Prostate gland (tissue), 2 donors: ENCODE data around the gene SRSF3. TPM values are rescaled to one million over a fixed set of nuclear protein-coding genes. Genes with fewer than 3 reads are reported as not detected.

Experiments
- DNase-seq: peaks from one replicate; pipeline ENCODE4 v3.0.0-alpha.2; 2019; ENCODE audit warnings: low spot score
- H3K27ac ChIP-seq, 2 donors: fragments of 200-600 bp; sonication (generic); 2 replicates each; pipeline ENCODE4 v1.5.1; 2017 to 2019
- H3K27me3 ChIP-seq: fragments of 200-600 bp; sonication (generic); replicated peaks from 2 replicates; pipeline ENCODE4 v1.5.1; 2019; ENCODE audit not compliant: insufficient read depth
- H3K36me3 ChIP-seq, 2 donors: fragments of 200-600 bp; sonication (generic); 1 replicate in 1 of 2; 2 replicates in 1 of 2; pipeline versions ENCODE4 v1.5.1 to v1.8.1; 2017 to 2019
- H3K4me1 ChIP-seq: fragments of 200-600 bp; sonication (generic); replicated peaks from 2 replicates; pipeline ENCODE4 v1.5.1; 2019
- H3K4me3 ChIP-seq, 2 donors: fragments of 200-600 bp; sonication (generic); 2 replicates each; pipeline ENCODE4 v1.5.1; 2017 to 2019
- H3K9me3 ChIP-seq: fragments of 200-600 bp; sonication (generic); 2 replicates; pipeline ENCODE4 v1.5.1; 2017
- CTCF ChIP-seq, 4 experiments: fragments of 200-600 bp in 2 of 4; fragments of 450-650 bp in 2 of 4; sonication (generic) in 2 of 4; IDR thresholded peaks; 1 replicate in 3 of 4; 2 replicates in 1 of 4; pipeline ENCODE4 v1.5.1; 2016 to 2019; ENCODE audit warnings: antibody characterized with exemption in 4 of 4, mild to moderate bottlenecking in 2 of 4, moderate library complexity in 2 of 4
- POLR2A ChIP-seq: fragments of 450-650 bp; IDR thresholded peaks from one replicate; pipeline ENCODE4 v1.6.1; 2016; ENCODE audit warnings: antibody characterized with exemption, mild to moderate bottlenecking
- POLR2AphosphoS5 ChIP-seq: sonication (generic); formaldehyde crosslinking; IDR thresholded peaks from one replicate; pipeline ENCODE4 v1.6.1; 2017; ENCODE audit warnings: antibody characterized with exemption
- WGBS: methylation state at CpG from one replicate; pipeline ENCODE4 v1.1.5; 2018; 5-methylcytosine and 5-hydroxymethylcytosine counted together
- intact Hi-C: fragments of 100-400 bp; cut with DNase I; formaldehyde crosslinking; loops from one replicate; pipeline ENCODE4 v1.14.2; 2022
- total RNA-seq, 2 donors: library from RNA; depleted of rRNA; stranded (reverse); fragments of >200 nt; gene quantifications; one replicate each; pipeline ENCODE4 v1.1.0, GENCODE V29; 2016

Gene SRSF3
- total RNA-seq, 2 donors from 2014 or later = 111 to 153 TPM

- Histone ChIP-seq H3K4me3 (peak overlapping the region; percentile 72 to 90), H3K9me3 (no peaks in the 10 kb centered on the region), H3K4me1 (peaks cover 3% of the 10 kb centered on the region), H3K27ac (peak overlapping the region; percentile 94 to 96), H3K27me3 (no peaks in the 10 kb centered on the region), H3K36me3 (no peaks in the 10 kb centered on the region)
- 62% methylated on average over 13 of the region's 13 CpGs for WGBS
- TF ChIP-seq POLR2A = no peak
- intact Hi-C loops = loop anchor here (1.0 to 5.0 kb wide), 4 partner anchors 31 to 126 kb away; partner anchors contain the start of gene SRSF3
- no peak for DNase-seq
Observed at GRCh38 chr6:36547646-36548400, 46.3 kb upstream of the SRSF3 start.

- H3K27ac ChIP-seq = no peak overlapping the region
- 89% methylated on average over 2 of the region's 2 CpGs for WGBS
- H3K36me3 ChIP-seq = no peaks in the 10 kb centered on the region
- H3K4me3 ChIP-seq = no peak overlapping the region
- no peaks in the 10 kb centered on the region for H3K9me3 ChIP-seq
- H3K27me3 ChIP-seq = no peaks in the 10 kb centered on the region
- DNase-seq = no peak
- H3K4me1 ChIP-seq = peaks cover 3% of the 10 kb centered on the region
- intact Hi-C loops = loop anchor here (5.0 kb wide), 1 partner anchor 126 kb away; no protein-coding TSS in a partner anchor
- TF ChIP-seq POLR2A (no peak), CTCF (IDR thresholded peaks at IDR 0.05) (no peak), POLR2AphosphoS5 (no peak)
Observed at GRCh38 chr6:36548401-36548743, 45.8 kb upstream of the SRSF3 start.

DNA sequence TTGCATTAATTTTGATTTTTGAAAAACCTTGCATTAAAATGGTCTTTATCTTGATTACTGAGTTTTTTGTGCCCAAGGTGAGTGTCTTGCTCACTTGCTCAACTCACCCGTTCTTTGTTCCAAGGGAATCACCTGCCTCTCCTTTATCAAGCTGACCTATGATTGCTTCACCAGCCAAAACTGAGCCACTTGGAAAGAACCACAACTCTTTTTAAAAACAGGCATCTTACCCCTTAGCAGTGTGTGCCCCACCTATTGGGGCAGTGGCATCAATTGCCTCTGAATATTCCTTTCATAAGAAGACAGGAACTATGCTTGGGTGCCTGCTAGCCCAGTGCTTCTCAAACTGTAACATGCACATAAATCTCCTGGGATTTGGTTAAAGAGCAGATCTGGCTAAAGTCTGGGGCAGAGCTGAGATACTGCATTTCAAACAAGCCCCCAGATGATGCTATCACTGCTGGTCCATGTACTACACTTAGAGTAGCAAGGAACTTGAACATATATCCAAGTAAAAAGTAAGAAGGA, 43.6 kb upstream of the SRSF3 start:
- no peak overlapping the region for H3K4me3 ChIP-seq
- no peaks in the 10 kb centered on the region for H3K36me3 ChIP-seq
- H3K27ac ChIP-seq = no peak overlapping the region
- TF ChIP-seq POLR2AphosphoS5 (no peak), POLR2A (no peak)
- 89% methylated on average over 1 of the region's 1 CpG for WGBS
- intact Hi-C loops = no loop called here
- no peaks in the 10 kb centered on the region for H3K9me3 ChIP-seq
- no peaks in the 10 kb centered on the region for H3K4me1 ChIP-seq
- no peaks in the 10 kb centered on the region for H3K27me3 ChIP-seq
- DNase-seq = no peak

GRCh38 chr6:36555750-36556252, 38.4 kb upstream of the SRSF3 start:
- TF ChIP-seq CTCF (IDR thresholded peaks at IDR 0.05) (no peak), POLR2A (no peak), POLR2AphosphoS5 (no peak)
- Histone ChIP-seq H3K27me3 (no peaks in the 10 kb centered on the region), H3K36me3 (no peaks in the 10 kb centered on the region), H3K4me1 (no peaks in the 10 kb centered on the region), H3K4me3 (no peak overlapping the region), H3K9me3 (no peaks in the 10 kb centered on the region), H3K27ac (no peak overlapping the region)
- intact Hi-C loops = no loop called here
- no peak for DNase-seq
- WGBS = 26% methylated on average over 1 of the region's 1 CpG

DNA sequence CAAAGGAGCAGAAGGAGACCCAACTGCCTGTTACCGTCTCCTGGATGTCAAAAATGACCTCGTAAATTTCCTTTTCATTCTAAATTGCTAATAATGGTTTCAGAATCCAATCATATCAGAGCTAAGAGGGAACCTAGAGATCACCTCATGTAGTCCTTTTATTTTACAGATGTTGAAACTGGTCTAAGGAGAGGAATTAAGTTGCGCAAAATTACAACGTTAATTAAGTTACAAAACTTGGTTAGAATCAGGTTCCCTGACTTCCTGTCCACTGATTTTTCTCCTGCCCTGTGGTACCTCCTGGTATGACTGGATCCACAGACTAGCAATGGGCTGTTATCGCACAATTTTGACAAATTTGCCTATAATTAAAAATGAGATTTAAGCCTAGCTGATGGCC, 37.9 kb upstream of the SRSF3 start:
- H3K4me3 ChIP-seq = no peak overlapping the region
- TF ChIP-seq POLR2A (no peak), POLR2AphosphoS5 (no peak), CTCF (IDR thresholded peaks at IDR 0.05) (no peak)
- H3K27me3 ChIP-seq = no peaks in the 10 kb centered on the region
- H3K9me3 ChIP-seq = no peaks in the 10 kb centered on the region
- H3K27ac ChIP-seq = no peak overlapping the region
- H3K36me3 ChIP-seq = no peaks in the 10 kb centered on the region
- intact Hi-C loops = no loop called here
- no peaks in the 10 kb centered on the region for H3K4me1 ChIP-seq
- DNase-seq = no peak
- WGBS = 87% methylated on average over 5 of the region's 5 CpGs
